Cardiac muscle cell (in vitro differentiated cells and primary cell): ENCODE results near the gene RELA. TPM values are rescaled to one million over a fixed set of nuclear protein-coding genes. Genes with fewer than 3 reads are reported as not detected.
A peak's percentile ranks its signal among the peaks of the same experiment; 100 is the strongest.

ENCODE experiments used
- DNase-seq, 2 donors: peaks; one replicate each; pipeline versions ENCODE4 v3.0.0 to v3.0.0-alpha.2; 2010 to 2017; ENCODE audit warnings: low read depth in 1 of 2, low spot score in 1 of 2
- H3K27ac ChIP-seq: fragments of 200-600 bp; sonication (generic); 2 replicates; pipeline ENCODE4 v1.5.1; 2016
- H3K27me3 ChIP-seq: fragments of 200-600 bp; sonication (generic); 2 replicates; pipeline ENCODE4 v1.6.0; 2016; ENCODE audit warnings: control low read depth
- H3K36me3 ChIP-seq: fragments of 200-600 bp; sonication (generic); 2 replicates; pipeline ENCODE4 v1.5.1; 2016; ENCODE audit warnings: control low read depth
- H3K4me1 ChIP-seq: fragments of 200-600 bp; sonication (generic); 2 replicates; pipeline ENCODE4 v1.8.1; 2017; ENCODE audit warnings: low read depth, mild to moderate bottlenecking, mixed run types
- H3K4me3 ChIP-seq: fragments of 200-600 bp; sonication (generic); 2 replicates; pipeline ENCODE4 v1.5.1; 2016; ENCODE audit warnings: mild to moderate bottlenecking
- H3K9me3 ChIP-seq: fragments of 200-600 bp; sonication (generic); 2 replicates; pipeline ENCODE4 v1.5.1; 2017; ENCODE audit warnings: low read depth, mild to moderate bottlenecking, control low read depth
- CTCF ChIP-seq: IDR thresholded peaks from 2 replicates; pipeline ENCODE4 v1.5.1; 2012; ENCODE audit warnings: low read depth, mild to moderate bottlenecking, low read length
- polyA plus RNA-seq: library from polyadenylated mRNA; unstranded; fragments of >200 nt; fragmentation: Nextera tagmentation; extraction: Ambion mirVana; gene quantifications from 2 replicates; pipeline ENCODE4 v1.2.1, GENCODE V29; 2016
- total RNA-seq: library from RNA; depleted of rRNA; stranded (reverse); fragments of >200 nt; gene quantifications from 2 replicates; pipeline ENCODE4 v1.2.3, GENCODE V29; 2016

The RELA gene
- total and polyA plus RNA-seq, 2 experiments from 2014 or later, result 46.2 to 51.9 TPM

GRCh38 chr11:65680192-65680743, 17.6 kb upstream of the RELA start:
- TF ChIP-seq CTCF, result no peak
- no peaks in the 10 kb centered on the region for H3K36me3 ChIP-seq
- no peak overlapping the region for H3K4me3 ChIP-seq
- no peak overlapping the region for H3K27ac ChIP-seq
- DNase-seq, result no peak
- H3K4me1 ChIP-seq, result no peaks in the 10 kb centered on the region
- no peaks in the 10 kb centered on the region for H3K9me3 ChIP-seq
- H3K27me3 ChIP-seq, result no peaks in the 10 kb centered on the region

GRCh38 chr11:65672982-65673381, 10.3 kb upstream of the RELA start:
- DNase-seq, result no peak
- H3K27me3 ChIP-seq, result no peaks in the 10 kb centered on the region
- H3K4me3 ChIP-seq, result no peak overlapping the region
- no peaks in the 10 kb centered on the region for H3K4me1 ChIP-seq
- no peaks in the 10 kb centered on the region for H3K36me3 ChIP-seq
- H3K9me3 ChIP-seq, result no peaks in the 10 kb centered on the region
- H3K27ac ChIP-seq, result no peak overlapping the region
- TF ChIP-seq CTCF, result no peak

GRCh38 chr11:65672180-65672860, 9.6 kb upstream of the RELA start:
- Histone ChIP-seq H3K4me3 (no peak overlapping the region), H3K4me1 (no peaks in the 10 kb centered on the region), H3K27me3 (no peaks in the 10 kb centered on the region), H3K27ac (no peak overlapping the region), H3K9me3 (no peaks in the 10 kb centered on the region), H3K36me3 (no peaks in the 10 kb centered on the region)
- no peak for TF ChIP-seq CTCF
- no peak for DNase-seq

- Histone ChIP-seq H3K27ac (peak overlapping the region; percentile 96), H3K36me3 (peaks cover 10% of the 10 kb centered on the region), H3K27me3 (no peaks in the 10 kb centered on the region), H3K4me1 (no peaks in the 10 kb centered on the region), H3K4me3 (peak overlapping the region; percentile 84), H3K9me3 (no peaks in the 10 kb centered on the region)
- peak in 1 of 2 donors; percentile 73 for DNase-seq
- no peak for TF ChIP-seq CTCF
Observed at GRCh38 chr11:65663639-65664200, 1.0 kb upstream of the RELA start.

- Histone ChIP-seq H3K4me3 (peak overlapping the region; percentile 84), H3K27me3 (no peaks in the 10 kb centered on the region), H3K36me3 (peaks cover 24% of the 10 kb centered on the region), H3K4me1 (no peaks in the 10 kb centered on the region), H3K27ac (peak overlapping the region; percentile 96), H3K9me3 (no peaks in the 10 kb centered on the region)
- no peak for TF ChIP-seq CTCF
- DNase-seq, result peak in 1 of 2 donors; percentile 23
Observed at GRCh38 chr11:65662247-65662798, 393 bp downstream of the RELA start.
